Liver (tissue), 9 donors: ENCODE measurements around the gene FUCA2. TPM values are rescaled to one million over a fixed set of nuclear protein-coding genes. Genes with fewer than 3 reads are reported as not detected.

ENCODE experiments used
- DNase-seq: peaks from one replicate; pipeline ENCODE4 v3.0.0-alpha.2; 2017; ENCODE audit warnings: low spot score
- H3K27ac ChIP-seq, 2 donors: one replicate each; pipeline ENCODE4 v1.7.0; 2013; ENCODE audit warnings: inconsistent platforms in 2 of 2, low read length in 2 of 2, control low read depth in 1 of 2, low read depth in 1 of 2, mild to moderate bottlenecking in 1 of 2
- H3K27me3 ChIP-seq, 4 donors: one replicate each; pipeline versions ENCODE4 v1.6.1 to v1.7.0; 2013; ENCODE audit warnings: low read length in 3 of 4, inconsistent platforms in 1 of 4, mild to moderate bottlenecking in 1 of 4, moderate library complexity in 1 of 4; ENCODE audit not compliant: control insufficient read depth in 4 of 4, insufficient read depth in 4 of 4
- H3K36me3 ChIP-seq, 4 donors: one replicate each; pipeline versions ENCODE4 v1.6.1 to v1.7.0; 2013; ENCODE audit warnings: low read length in 3 of 4, mild to moderate bottlenecking in 3 of 4, low read depth in 1 of 4, moderate library complexity in 1 of 4; ENCODE audit not compliant: control insufficient read depth in 4 of 4, insufficient read depth in 3 of 4
- H3K4me1 ChIP-seq, 4 donors: one replicate each; pipeline versions ENCODE4 v1.6.1 to v1.7.0; 2013; ENCODE audit warnings: low read length in 3 of 4, mild to moderate bottlenecking in 3 of 4, moderate library complexity in 1 of 4; ENCODE audit not compliant: control insufficient read depth in 4 of 4, insufficient read depth in 4 of 4
- H3K4me3 ChIP-seq, 3 donors: one replicate each; pipeline versions ENCODE4 v1.6.1 to v1.7.0; 2013; ENCODE audit warnings: low read length in 3 of 3, control low read depth in 1 of 3, low read depth in 1 of 3, mild to moderate bottlenecking in 1 of 3
- H3K9ac ChIP-seq, 2 donors: one replicate each; pipeline ENCODE4 v1.7.0; 2013; ENCODE audit warnings: low read length in 2 of 2, mild to moderate bottlenecking in 2 of 2, moderate library complexity in 2 of 2, control low read depth in 1 of 2, low read depth in 1 of 2
- H3K9me3 ChIP-seq, 4 donors: one replicate each; pipeline versions ENCODE4 v1.6.1 to v1.7.0; 2013; ENCODE audit warnings: low read length in 3 of 4; ENCODE audit not compliant: control insufficient read depth in 4 of 4
- CTCF ChIP-seq: fragments of 150-350 bp; IDR thresholded peaks from 2 replicates; pipeline ENCODE4 v1.5.1; 2017; ENCODE audit warnings: improper control_type of control experiment, low read depth, low read length; ENCODE audit not compliant: missing input control
- EGR1 ChIP-seq, 2 donors: IDR thresholded peaks; 2 replicates each; pipeline ENCODE4 v1.6.1; 2016 to 2018; ENCODE audit warnings: antibody characterized with exemption in 2 of 2, low read depth in 2 of 2
- FOXA1 ChIP-seq: IDR thresholded peaks from 2 replicates; pipeline ENCODE4 v1.6.1; 2016; ENCODE audit warnings: antibody characterized with exemption
- FOXA2 ChIP-seq: IDR thresholded peaks from 2 replicates; pipeline ENCODE4 v1.6.1; 2016; ENCODE audit warnings: antibody characterized with exemption
- GABPA ChIP-seq, 2 donors: IDR thresholded peaks in 1 of 2; conservative IDR thresholded peaks in 1 of 2; 2 replicates each; pipeline ENCODE4 v1.6.1; 2016; ENCODE audit warnings: antibody characterized with exemption in 2 of 2, mild to moderate bottlenecking in 1 of 2, moderate library complexity in 1 of 2
- HNF4A ChIP-seq, 2 donors: conservative IDR thresholded peaks; 2 replicates each; pipeline ENCODE4 v1.6.1; 2016; ENCODE audit warnings: antibody characterized with exemption in 2 of 2, mild to moderate bottlenecking in 2 of 2
- HNF4G ChIP-seq: IDR thresholded peaks from 2 replicates; pipeline ENCODE4 v1.6.1; 2016; ENCODE audit warnings: antibody characterized with exemption
- JUND ChIP-seq, 2 donors: IDR thresholded peaks; 2 replicates each; pipeline ENCODE4 v1.6.1; 2016; ENCODE audit warnings: antibody characterized with exemption in 2 of 2
- MAX ChIP-seq: IDR thresholded peaks from 2 replicates; pipeline ENCODE4 v1.6.1; 2016; ENCODE audit warnings: antibody characterized with exemption
- NR2F2 ChIP-seq: IDR thresholded peaks from 2 replicates; pipeline ENCODE4 v1.6.1; 2016; ENCODE audit warnings: antibody characterized with exemption
- RAD21 ChIP-seq, 2 donors: IDR thresholded peaks; 2 replicates each; pipeline ENCODE4 v1.6.1; 2016; ENCODE audit warnings: antibody characterized with exemption in 2 of 2, mild to moderate bottlenecking in 2 of 2
- RXRA ChIP-seq, 2 donors: IDR thresholded peaks; 2 replicates each; pipeline ENCODE4 v1.6.1; 2017 to 2018; ENCODE audit warnings: antibody characterized with exemption in 2 of 2, mild to moderate bottlenecking in 1 of 2
- SP1 ChIP-seq: IDR thresholded peaks from 2 replicates; pipeline ENCODE4 v1.6.1; 2018; ENCODE audit warnings: antibody characterized with exemption, mild to moderate bottlenecking
- TAF1 ChIP-seq: conservative IDR thresholded peaks from 2 replicates; pipeline ENCODE4 v1.6.1; 2016; ENCODE audit warnings: antibody characterized with exemption, mild to moderate bottlenecking
- YY1 ChIP-seq: IDR thresholded peaks from 2 replicates; pipeline ENCODE4 v1.6.1; 2016; ENCODE audit warnings: antibody characterized with exemption, mild to moderate bottlenecking
- ZBTB33 ChIP-seq: IDR thresholded peaks from 2 replicates; pipeline ENCODE4 v1.6.1; 2016; ENCODE audit warnings: antibody characterized with exemption
- WGBS: extraction: QIAGEN DNeasy Blood & Tissue Kit; methylation state at CpG from one replicate; pipeline ENCODE4 v1.1.7; 2013; 5-methylcytosine and 5-hydroxymethylcytosine counted together
- polyA plus RNA-seq, 2 donors: library from polyadenylated mRNA; stranded (reverse) in 1 of 2; unstranded in 1 of 2; fragments of 200-250 nt in 1 of 2; fragments of >200 nt in 1 of 2; fragmentation: Nextera tagmentation in 1 of 2; extraction: Ambion mirVana in 1 of 2; gene quantifications; one replicate each; pipeline versions ENCODE4 v1.2.1 to v1.2.3, GENCODE V29; 2013 to 2015
- total RNA-seq, 2 donors: library from RNA; depleted of rRNA; stranded (reverse); fragments of >200 nt; gene quantifications; one replicate each; pipeline ENCODE4 v1.2.3, GENCODE V29; 2014
- TF ChIP-seq, protein P1 (sequence below): IDR thresholded peaks from 2 replicates; pipeline ENCODE4 v1.6.1; 2016; ENCODE audit warnings: antibody characterized with exemption, mild to moderate bottlenecking
- TF ChIP-seq, protein P2 (sequence below): IDR thresholded peaks from 2 replicates; pipeline ENCODE4 v1.6.1; 2016; ENCODE audit warnings: antibody characterized with exemption
- donor health status: healthy.
- donor health status: healthy.
- donor health status: healthy.
- donor health status: healthy.
- donor health status: healthy.

Gene FUCA2
- total and polyA plus RNA-seq, 4 donors: 22.4 to 44.5 (median 35.1) TPM

- Histone ChIP-seq H3K9me3 (no peaks in the 10 kb centered on the region), H3K4me1 (peaks cover 3 to 21% (median 14%) of the 10 kb centered on the region in 4 donors), H3K27me3 (no peaks in the 10 kb centered on the region), H3K9ac (no peak overlapping the region), H3K4me3 (no peak overlapping the region), H3K36me3 (no peaks in the 10 kb centered on the region), H3K27ac (no peak overlapping the region)
- DNase-seq: no peak
- TF ChIP-seq, protein P1, sequence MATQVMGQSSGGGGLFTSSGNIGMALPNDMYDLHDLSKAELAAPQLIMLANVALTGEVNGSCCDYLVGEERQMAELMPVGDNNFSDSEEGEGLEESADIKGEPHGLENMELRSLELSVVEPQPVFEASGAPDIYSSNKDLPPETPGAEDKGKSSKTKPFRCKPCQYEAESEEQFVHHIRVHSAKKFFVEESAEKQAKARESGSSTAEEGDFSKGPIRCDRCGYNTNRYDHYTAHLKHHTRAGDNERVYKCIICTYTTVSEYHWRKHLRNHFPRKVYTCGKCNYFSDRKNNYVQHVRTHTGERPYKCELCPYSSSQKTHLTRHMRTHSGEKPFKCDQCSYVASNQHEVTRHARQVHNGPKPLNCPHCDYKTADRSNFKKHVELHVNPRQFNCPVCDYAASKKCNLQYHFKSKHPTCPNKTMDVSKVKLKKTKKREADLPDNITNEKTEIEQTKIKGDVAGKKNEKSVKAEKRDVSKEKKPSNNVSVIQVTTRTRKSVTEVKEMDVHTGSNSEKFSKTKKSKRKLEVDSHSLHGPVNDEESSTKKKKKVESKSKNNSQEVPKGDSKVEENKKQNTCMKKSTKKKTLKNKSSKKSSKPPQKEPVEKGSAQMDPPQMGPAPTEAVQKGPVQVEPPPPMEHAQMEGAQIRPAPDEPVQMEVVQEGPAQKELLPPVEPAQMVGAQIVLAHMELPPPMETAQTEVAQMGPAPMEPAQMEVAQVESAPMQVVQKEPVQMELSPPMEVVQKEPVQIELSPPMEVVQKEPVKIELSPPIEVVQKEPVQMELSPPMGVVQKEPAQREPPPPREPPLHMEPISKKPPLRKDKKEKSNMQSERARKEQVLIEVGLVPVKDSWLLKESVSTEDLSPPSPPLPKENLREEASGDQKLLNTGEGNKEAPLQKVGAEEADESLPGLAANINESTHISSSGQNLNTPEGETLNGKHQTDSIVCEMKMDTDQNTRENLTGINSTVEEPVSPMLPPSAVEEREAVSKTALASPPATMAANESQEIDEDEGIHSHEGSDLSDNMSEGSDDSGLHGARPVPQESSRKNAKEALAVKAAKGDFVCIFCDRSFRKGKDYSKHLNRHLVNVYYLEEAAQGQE: no peak
- TF ChIP-seq CTCF (no peak), RAD21 (IDR thresholded peaks at IDR 0.05) (no peak), ZBTB33 (no peak), SP1 (no peak), HNF4A (conservative IDR thresholded peaks at IDR 0.05) (no peak), FOXA2 (no peak), JUND (IDR thresholded peaks at IDR 0.05) (no peak), RXRA (IDR thresholded peaks at IDR 0.05) (no peak), FOXA1 (no peak), TAF1 (no peak), MAX (no peak), GABPA (IDR thresholded peaks at IDR 0.05 in 1 of 2, conservative IDR thresholded peaks at IDR 0.05 in 1 of 2) (no peak), NR2F2 (no peak), EGR1 (IDR thresholded peaks at IDR 0.05; ENCODE audit: low read depth in 2 of 2) (no peak), YY1 (no peak), HNF4G (no peak)
- TF ChIP-seq, protein P2, sequence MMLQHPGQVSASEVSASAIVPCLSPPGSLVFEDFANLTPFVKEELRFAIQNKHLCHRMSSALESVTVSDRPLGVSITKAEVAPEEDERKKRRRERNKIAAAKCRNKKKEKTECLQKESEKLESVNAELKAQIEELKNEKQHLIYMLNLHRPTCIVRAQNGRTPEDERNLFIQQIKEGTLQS: no peak
- 95% methylated on average over 4 of the region's 4 CpGs for WGBS
Observed at GRCh38 chr6:143539106-143539505, 27.6 kb upstream of the FUCA2 start.
